HL-60/S4 treated with retinoic acid at 250 ng/mL for 4 days and 3 days (cell line): ENCODE results near the gene CORO1A.
"Not testable (repeated sequence)": the region's sequence is repeated elsewhere in the genome, so short reads cannot be mapped to it uniquely, and the experiment has no call there.

Experiments
- in situ Hi-C: fragments of 300-500 bp; cut with MboI; formaldehyde crosslinking; loops from 2 replicates; pipeline ENCODE4 v1.7.0; 2022; ENCODE audit warnings: low sequenced_read_pairs

CORO1A gene

DNA sequence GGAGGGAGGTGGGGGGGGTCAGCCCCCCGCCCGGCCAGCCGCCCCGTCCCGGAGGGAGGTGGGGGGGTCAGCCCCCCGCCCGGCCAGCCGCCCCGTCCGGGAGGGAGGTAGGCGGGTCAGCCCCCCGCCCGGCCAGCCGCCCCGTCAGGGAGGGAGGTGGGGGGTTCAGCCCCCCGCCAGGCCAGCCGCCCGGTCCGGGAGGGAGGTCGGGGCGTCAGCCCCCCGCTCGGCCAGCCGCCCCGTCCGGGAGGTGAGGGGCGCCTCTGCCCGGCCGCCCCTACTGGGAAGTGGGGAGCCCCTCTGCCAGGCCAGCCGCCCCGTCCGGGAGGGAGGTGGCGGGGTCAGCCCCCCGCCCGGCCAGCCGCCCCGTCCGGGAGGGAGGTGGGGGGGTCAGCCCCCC lies 14.0 kb upstream of the CORO1A start:
- in situ Hi-C loops = not testable (repeated sequence)

GRCh38 chr16:30170145-30170544 lies 13.3 kb upstream of the CORO1A start:
- in situ Hi-C loops = not testable (repeated sequence)

DNA sequence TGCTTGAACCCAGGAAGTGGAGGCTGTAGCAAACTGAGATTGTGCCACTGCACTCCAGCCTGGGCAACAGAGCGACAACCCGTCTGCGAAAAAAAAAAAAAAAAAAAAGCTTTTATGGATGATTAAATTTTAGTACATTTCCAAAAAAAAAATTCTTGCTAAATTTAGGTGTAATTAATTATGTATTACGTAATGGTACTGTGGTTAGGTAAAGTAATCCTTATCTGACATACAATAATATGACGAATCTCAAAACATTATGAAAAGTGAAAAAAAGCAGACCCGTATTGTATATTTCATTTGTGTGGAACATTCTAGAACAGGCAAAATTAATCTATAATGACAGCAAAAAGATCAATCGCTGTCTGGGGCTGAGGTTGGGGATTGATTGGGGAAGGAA lies 10.3 kb upstream of the CORO1A start:
- in situ Hi-C loops = no loop called here

DNA sequence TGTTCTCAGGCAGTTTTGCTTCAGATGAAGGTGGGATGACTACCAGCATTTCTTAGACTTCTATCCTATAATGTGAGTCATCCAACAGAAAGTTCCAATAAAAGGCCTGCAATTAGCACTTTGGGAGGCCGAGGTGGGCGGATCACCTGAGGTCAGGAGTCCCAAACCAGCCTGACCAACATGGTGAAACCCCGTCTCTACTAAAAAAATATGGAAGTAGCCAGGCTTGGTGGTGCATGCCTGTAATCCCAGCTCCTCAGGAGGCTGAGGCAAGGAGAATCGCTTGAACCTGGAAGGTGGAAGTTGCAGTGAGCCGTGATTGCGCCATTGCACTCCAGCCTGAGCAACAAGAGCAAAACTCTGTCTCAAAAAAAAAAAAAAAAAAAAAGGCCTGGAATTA lies 6.5 kb upstream of the CORO1A start:
- in situ Hi-C loops = not testable (repeated sequence)

DNA sequence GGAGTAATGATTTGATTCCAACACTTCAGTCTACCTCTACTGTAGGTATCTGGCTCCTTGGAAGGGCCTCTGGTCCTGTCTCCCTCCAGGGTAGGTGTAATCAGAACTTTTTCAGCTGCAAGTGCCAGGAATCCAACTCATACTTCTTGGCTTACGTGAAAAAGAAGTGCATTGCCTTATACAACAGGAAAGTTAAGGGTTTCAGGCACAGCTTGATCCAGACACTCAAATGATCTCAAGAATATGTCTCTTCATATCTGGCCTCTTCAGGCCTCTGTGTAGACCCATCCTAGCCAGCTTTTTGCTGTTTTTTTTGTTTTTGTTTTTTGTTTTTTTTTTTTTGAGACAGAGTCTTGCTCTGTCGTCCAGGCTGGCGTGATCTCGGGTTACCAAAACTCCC lies 4.2 kb upstream of the CORO1A start:
- in situ Hi-C loops = no loop called here

DNA sequence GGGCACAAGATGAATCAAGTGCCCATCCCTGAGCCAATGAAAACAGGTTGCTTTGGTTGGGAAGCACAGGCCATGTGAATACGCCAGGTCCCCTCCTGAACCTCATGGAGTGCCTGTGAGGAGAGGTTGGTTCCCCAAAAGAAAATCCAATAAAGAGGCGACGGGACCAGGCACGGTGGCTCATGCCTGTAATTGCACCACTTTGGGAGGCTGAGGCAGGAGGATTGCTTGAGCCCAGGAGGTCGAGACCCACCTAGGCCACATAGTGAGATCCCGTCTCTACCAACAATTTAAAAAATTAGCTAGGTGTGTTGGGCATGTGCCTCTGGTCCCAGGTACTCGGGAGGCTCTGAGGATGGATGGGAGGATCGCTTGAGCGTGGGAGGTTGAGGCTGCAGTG lies 3.5 kb upstream of the CORO1A start:
- in situ Hi-C loops = no loop called here

DNA sequence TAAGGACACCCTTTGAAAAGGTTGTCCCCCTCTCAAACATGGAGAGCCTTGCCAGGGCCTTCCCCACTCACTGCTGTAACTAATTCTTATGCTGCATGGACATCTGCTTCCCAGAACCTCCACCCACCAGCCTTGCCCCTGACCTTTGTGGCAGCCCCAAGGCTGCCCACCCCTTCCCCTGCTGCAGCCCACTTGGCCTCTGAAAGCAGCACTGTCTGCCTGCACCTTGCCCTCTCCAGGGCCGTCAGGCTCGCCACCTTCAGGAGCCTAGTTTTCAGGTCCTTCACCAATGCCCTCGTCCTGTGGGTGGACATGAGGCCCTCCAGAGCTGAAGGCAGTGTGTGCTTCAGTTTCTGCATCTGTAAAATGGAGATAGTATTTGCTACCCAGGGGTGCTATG lies 2.7 kb upstream of the CORO1A start:
- in situ Hi-C loops = no loop called here

- in situ Hi-C loops = no loop called here
These were observed 891 bp downstream of the CORO1A start for GRCh38 chr16:30184096-30184890.

DNA sequence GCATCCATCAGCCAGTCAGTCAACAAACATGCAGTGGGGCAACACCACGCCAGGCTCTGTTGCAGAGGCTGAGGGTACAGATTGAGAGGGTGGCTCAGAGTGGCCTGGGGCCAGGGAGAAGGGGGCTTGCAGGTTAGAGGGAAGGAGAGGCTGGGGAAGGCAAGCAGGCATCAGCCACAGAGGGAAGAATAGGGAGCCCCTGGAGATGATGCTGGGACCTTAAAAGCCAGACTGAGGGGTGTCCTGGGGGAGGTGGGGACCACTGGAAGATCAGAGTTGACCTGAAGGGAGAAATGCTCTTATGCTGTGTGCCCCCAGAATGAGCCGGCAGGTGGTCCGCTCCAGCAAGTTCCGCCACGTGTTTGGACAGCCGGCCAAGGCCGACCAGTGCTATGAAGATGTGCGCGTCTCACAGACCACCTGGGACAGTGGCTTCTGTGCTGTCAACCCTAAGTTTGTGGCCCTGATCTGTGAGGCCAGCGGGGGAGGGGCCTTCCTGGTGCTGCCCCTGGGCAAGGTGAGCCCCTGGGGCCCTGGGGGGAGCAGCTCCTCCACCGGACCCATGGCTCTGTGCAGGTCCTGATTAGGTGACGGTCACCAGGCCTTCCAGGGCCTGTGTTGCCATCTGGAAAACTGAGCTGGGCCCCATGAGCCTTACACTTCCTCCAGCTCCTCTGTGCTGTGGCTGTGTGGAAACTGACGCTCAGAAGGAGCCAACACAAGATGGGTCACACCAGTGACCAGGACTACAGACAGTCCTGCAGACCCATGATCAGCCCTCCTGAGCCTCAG lies 1.7 kb downstream of the CORO1A start:
- in situ Hi-C loops = no loop called here

- in situ Hi-C loops = no loop called here
These were observed 2.5 kb downstream of the CORO1A start for GRCh38 chr16:30185683-30186421.

DNA sequence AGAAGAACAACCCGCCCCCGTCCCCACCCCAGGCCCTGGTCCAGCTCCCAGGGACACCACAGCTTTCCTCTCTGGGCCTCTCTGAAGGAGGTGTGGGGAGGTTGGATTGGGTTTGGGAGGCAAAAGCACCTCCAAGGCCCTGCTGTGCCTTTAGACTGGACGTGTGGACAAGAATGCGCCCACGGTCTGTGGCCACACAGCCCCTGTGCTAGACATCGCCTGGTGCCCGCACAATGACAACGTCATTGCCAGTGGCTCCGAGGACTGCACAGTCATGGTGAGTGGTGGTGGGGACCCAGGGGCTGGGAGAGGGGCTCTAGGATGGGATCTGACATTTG lies 3.0 kb downstream of the CORO1A start:
- in situ Hi-C loops = no loop called here

- in situ Hi-C loops = no loop called here
These were observed 3.6 kb downstream of the CORO1A start for GRCh38 chr16:30186782-30187555.

- in situ Hi-C loops = no loop called here
These were observed 4.1 kb downstream of the CORO1A start for GRCh38 chr16:30187556-30187865.

DNA sequence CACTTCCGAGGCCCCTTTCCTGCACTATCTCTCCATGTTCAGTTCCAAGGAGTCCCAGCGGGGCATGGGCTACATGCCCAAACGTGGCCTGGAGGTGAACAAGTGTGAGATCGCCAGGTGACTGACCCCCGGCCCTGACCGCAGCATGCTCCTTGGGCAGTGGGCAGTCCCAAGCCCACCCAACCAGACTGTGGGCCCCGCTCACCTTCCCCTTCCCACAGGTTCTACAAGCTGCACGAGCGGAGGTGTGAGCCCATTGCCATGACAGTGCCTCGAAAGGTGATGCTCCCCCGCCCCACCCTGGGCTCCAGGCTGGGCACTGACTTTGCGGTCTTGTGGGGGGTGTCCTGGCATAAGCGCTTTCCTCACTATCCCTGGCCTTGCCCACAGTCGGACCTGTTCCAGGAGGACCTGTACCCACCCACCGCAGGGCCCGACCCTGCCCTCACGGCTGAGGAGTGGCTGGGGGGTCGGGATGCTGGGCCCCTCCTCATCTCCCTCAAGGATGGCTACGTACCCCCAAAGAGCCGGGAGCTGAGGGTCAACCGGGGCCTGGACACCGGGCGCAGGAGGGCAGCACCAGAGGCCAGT lies 4.7 kb downstream of the CORO1A start:
- in situ Hi-C loops = no loop called here

DNA sequence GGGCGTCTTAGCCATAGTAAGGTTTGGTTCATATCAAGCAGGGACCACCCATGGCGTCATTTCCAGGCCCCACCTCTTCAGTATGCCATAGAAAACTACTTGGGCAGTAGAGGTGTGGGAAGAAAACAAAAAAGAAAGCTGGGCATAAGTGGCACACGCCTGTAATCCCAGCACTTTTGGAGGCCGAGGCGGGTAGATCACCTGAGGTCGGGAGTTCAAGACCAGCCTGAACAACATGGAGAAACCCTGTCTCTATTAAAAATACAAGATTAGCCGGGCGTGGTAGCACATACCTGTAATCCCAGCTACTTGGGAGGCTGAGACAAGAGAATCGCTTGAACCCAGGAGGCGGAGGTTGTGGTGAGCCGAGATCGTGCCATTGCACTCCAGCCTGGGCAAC lies 7.8 kb downstream of the CORO1A start:
- in situ Hi-C loops = not testable (repeated sequence)

- in situ Hi-C loops = not testable (repeated sequence)
These were observed 9.7 kb downstream of the CORO1A start for GRCh38 chr16:30193098-30193497.

DNA sequence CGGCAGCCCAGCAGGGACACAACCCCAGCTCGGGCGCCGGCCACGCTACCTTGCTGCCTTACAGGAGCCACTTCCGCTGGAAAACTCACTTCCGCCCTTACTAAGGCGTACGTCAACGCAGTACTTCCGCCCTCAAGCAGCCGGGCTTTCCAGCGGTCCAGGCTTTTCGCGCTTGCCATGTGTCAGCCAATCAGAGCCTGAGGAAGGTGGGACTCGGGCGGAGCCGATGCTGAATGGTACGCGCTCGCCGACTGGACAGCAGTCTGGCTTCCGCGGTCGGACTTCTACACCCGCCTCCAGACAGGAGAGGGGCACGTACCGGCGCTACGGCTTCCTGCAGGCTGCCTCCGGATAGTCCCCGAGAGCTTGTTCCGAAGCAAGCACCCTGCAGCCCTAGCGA lies 10.2 kb downstream of the CORO1A start, which contains the start of the genes BOLA2B and SLX1A:
Gene BOLA2B (minus strand): TSS at position 52 of the 400 bp plus-strand sequence. CDS start 71 bp downstream, outside the sequence.
Gene SLX1A (plus strand): TSS at position 261 of the 400 bp plus-strand sequence. CDS start 210 bp downstream, outside the sequence.
- in situ Hi-C loops = not testable (repeated sequence)

- in situ Hi-C loops = not testable (repeated sequence)
These were observed 10.9 kb downstream of the CORO1A start for GRCh38 chr16:30194172-30194925.

DNA sequence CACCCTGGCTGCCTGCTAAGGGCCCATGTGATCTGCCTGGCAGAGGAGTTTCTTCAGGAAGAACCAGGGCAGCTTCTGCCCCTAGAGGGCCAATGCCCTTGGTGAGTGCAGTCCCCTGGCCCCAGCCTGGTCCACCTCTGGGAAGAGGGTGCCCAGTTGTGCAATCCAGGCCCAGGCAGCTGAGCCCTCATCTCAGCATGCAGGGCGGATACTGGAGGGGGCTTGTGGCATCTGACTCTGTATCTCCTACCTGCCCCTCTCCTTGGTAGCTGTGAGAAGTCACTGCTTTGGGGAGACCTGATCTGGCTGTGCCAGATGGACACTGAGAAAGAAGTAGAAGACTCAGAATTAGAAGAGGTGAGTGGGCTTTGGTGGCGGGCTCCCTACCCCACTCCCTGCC lies 13.6 kb downstream of the CORO1A start:
- in situ Hi-C loops = not testable (repeated sequence)

DNA sequence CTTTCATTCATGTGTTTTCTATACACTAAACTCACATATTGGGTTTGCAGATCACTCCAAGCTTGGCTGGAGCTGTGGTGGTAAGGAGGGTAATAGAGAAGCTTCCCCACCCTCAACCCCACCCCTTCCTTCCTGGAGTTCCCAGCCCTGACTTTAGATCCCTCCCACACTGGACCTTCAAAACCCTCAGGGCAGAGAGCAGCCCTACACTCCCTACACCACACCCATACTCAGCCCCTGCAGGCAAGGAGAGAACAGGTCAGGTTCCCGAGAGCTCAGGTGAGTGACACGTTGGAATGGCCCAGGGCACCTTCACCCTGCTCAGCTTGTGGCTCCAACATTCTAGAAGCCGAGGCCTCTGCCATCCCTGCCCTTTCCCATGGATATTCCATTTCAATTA lies 15.6 kb downstream of the CORO1A start, which contains the start of gene SULT1A3:
Gene SULT1A3 (plus strand): TSS at position 207 of the 400 bp plus-strand sequence. CDS start 1,474 bp downstream, outside the sequence.
- in situ Hi-C loops = not testable (repeated sequence)
